HG03558 (cell line): ENCODE data around the gene CRKL.

ENCODE experiments used
- ATAC-seq: cut with Tn5 transposase; IDR thresholded peaks from one replicate; pipeline ENCODE4 v1.9.1; 2021; ENCODE audit warnings: moderate number of reproducible peaks; ENCODE audit not compliant: unreplicated experiment; ENCODE audit errors: extremely low read depth

The CRKL gene

GRCh38 chr22:20948989-20949388 lies 31.8 kb downstream of the CRKL start:
- ATAC-seq, result no peak

- ATAC-seq, result no peak
Observed at GRCh38 chr22:20949698-20950183, 32.5 kb downstream of the CRKL start.

- ATAC-seq, result no peak
Observed at GRCh38 chr22:20951151-20951931, 34.1 kb downstream of the CRKL start.

- no peak for ATAC-seq
Observed at GRCh38 chr22:20951932-20952380, 34.7 kb downstream of the CRKL start.

- no peak for ATAC-seq
Observed at GRCh38 chr22:20952544-20953341, 35.5 kb downstream of the CRKL start.

GRCh38 chr22:20953342-20953608 lies 36.1 kb downstream of the CRKL start:
- ATAC-seq, result no peak

GRCh38 chr22:20953668-20954500 lies 36.7 kb downstream of the CRKL start:
- no peak for ATAC-seq

- no peak for ATAC-seq
Observed at GRCh38 chr22:20955548-20955947, 38.3 kb downstream of the CRKL start.

- ATAC-seq, result no peak
Observed at GRCh38 chr22:20956258-20957101, 39.3 kb downstream of the CRKL start.

GRCh38 chr22:20957102-20957682 lies 40.0 kb downstream of the CRKL start:
- ATAC-seq, result no peak

- no peak for ATAC-seq
Observed at GRCh38 chr22:20957683-20958431, 40.6 kb downstream of the CRKL start.

GRCh38 chr22:20959578-20960461 lies 42.6 kb downstream of the CRKL start:
- ATAC-seq, result no peak

- no peak for ATAC-seq
Observed at GRCh38 chr22:20960609-20961008, 43.4 kb downstream of the CRKL start.

GRCh38 chr22:20962491-20962945 lies 45.3 kb downstream of the CRKL start:
- ATAC-seq, result no peak

GRCh38 chr22:20963201-20964052 lies 46.2 kb downstream of the CRKL start:
- ATAC-seq, result no peak

- no peak for ATAC-seq
Observed at GRCh38 chr22:20964090-20964798, 47.0 kb downstream of the CRKL start.
